Suprapubic skin (tissue), 3 donors: ENCODE data around the gene TXNIP.
"Not testable (repeated sequence)": the region's sequence is repeated elsewhere in the genome, so short reads cannot be mapped to it uniquely, and the experiment has no call there.

ENCODE experiments used
- EP300 ChIP-seq: sonication (generic); formaldehyde crosslinking; IDR thresholded peaks from one replicate; pipeline ENCODE4 v1.6.1; 2017; ENCODE audit warnings: antibody characterized with exemption
- POLR2A ChIP-seq, 2 donors: fragments of 450-650 bp; IDR thresholded peaks; one replicate each; pipeline ENCODE4 v1.6.1; 2017; ENCODE audit warnings: antibody characterized with exemption in 2 of 2, mild to moderate bottlenecking in 2 of 2, moderate library complexity in 2 of 2
- TF ChIP-seq, protein P1 (sequence below), 2 donors: fragments of 200-600 bp in 1 of 2; fragments of 450-650 bp in 1 of 2; sonication (generic) in 1 of 2; IDR thresholded peaks; one replicate each; pipeline ENCODE4 v1.5.1; 2016 to 2019; ENCODE audit warnings: antibody characterized with exemption in 2 of 2, mild to moderate bottlenecking in 1 of 2, moderate library complexity in 1 of 2

DNA sequence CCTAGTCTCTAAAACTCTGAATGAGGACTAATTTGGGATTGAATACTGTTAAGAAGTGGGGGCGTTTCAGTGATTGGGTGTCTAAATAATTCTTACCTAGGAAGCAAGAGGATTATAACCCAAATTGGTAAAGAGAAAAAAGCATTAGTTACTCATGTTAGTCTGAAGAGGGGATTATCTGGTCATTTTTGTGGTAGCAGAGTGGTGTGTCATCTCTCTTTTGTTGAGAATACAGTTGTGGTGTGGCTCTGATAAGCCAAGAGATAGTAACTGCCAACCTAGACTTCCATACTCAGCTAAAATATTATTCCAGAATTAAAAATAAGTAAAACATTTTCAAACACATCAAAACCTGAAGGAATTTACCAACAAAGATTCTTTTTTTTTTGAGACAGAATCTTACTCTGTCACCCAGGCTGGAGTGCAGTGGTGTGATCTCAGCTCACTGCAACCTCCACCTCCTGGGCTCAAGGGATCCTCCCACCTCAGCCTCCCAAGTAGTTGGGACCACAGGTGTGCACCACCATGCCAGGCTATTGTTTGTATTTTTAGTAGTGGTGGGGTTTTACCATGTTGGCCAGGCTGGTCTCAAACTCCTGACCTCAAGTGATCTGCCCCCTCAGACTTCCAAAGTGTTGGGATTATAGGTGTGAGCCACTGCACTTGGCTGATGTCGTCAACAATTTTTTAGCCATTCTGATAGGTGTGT is 29.6 kb upstream of the TXNIP start:
- TF ChIP-seq, protein P1, sequence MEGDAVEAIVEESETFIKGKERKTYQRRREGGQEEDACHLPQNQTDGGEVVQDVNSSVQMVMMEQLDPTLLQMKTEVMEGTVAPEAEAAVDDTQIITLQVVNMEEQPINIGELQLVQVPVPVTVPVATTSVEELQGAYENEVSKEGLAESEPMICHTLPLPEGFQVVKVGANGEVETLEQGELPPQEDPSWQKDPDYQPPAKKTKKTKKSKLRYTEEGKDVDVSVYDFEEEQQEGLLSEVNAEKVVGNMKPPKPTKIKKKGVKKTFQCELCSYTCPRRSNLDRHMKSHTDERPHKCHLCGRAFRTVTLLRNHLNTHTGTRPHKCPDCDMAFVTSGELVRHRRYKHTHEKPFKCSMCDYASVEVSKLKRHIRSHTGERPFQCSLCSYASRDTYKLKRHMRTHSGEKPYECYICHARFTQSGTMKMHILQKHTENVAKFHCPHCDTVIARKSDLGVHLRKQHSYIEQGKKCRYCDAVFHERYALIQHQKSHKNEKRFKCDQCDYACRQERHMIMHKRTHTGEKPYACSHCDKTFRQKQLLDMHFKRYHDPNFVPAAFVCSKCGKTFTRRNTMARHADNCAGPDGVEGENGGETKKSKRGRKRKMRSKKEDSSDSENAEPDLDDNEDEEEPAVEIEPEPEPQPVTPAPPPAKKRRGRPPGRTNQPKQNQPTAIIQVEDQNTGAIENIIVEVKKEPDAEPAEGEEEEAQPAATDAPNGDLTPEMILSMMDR (IDR thresholded peaks at IDR 0.05): not testable (repeated sequence)
- TF ChIP-seq POLR2A (IDR thresholded peaks at IDR 0.05); EP300: not testable (repeated sequence)
